Right hindlimb (tissue), 1 donor: ENCODE results near the gene CDCA8.
"Not testable (repeated sequence)": the region's sequence is repeated elsewhere in the genome, so short reads cannot be mapped to it uniquely, and the experiment has no call there.

Experiments
- DNase-seq: peaks from one replicate; pipeline ENCODE4 v3.0.0-alpha.2; 2018

The CDCA8 gene

GRCh38 chr1:37718901-37719571, 26.7 kb downstream of the CDCA8 start:
- no peak for DNase-seq

- DNase-seq = no peak
Measured at GRCh38 chr1:37719572-37720195, 27.4 kb downstream of the CDCA8 start.

DNA sequence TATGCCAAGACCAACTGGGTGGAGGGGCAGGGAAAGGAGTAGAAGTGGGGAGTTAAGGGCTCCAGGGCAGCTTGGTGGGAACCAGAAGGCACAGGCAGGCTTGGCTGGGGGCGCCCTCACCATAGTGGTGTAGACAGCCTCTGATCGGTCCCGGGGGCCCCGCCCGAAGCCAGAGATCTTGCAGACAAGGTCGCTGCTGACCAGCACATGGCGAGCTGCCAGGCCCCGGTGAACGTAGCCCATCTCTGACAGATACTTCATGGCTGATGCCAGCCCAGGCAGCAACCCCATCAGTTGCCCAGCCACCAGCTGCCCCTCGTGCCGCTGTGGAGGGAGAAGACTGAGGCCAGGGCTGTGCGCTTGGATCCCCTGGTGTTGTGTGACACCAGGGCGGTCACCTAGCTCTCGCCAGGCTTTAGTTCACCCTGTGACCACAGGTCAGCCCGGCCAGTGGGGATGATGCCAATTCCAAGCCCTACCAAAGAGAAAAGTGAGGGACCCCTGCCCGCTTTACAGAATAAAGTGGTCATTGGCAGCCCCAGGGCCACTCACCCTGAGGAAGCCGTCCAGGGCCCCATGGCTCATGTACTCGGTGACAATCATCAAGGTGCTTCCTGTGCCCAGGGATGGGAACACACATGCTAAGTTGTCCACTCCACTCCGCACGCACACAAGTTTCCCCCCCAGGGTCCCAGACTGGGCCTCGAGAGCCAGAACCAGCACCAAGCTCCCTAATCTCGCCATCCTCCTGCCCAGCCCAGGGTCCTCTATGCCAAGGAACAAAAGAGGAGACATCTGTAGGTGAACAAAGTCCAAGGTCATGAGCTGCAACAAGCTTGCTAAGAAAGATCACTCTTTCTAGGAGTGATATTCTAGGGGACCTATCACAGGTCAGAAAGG, 28.2 kb downstream of the CDCA8 start:
- no peak for DNase-seq

DNA sequence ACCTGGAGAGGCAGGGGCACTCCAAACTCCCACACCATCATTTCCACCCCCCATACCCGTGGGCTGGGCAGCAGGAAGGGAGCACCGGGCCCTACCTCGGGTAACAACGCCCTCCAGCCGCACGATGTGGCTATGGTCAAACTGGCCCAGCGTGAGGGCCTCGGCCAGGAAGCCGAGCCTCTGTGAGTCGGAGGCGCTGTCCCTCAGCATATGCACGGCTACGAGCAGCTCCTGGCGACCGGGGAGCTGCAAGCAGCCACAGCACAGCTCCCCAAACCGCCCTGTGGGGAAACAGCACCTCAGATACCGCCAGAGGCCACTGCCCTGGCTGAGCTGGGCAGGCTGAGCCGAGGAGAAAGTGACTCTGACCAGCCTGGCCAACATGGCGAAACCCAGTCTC, 29.2 kb downstream of the CDCA8 start:
- DNase-seq = no peak

- DNase-seq = no peak
Measured at GRCh38 chr1:37722181-37723071, 30.1 kb downstream of the CDCA8 start.

DNA sequence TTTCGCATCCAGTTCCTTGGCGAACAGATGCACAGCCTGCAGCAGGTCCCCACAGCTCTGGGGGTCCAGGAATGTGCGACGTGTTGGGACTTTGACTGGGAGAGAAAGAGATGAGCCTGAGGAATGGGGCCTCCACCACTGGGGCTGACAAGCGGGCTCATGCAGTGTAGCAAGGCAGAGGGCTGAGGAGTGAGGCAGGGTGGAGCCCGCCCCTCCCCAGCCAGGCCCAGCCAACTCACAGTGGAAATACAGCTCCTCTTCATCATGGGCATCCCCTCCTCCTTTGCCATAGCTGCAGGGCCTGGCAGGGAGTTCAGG, 30.7 kb downstream of the CDCA8 start:
- DNase-seq = no peak

DNA sequence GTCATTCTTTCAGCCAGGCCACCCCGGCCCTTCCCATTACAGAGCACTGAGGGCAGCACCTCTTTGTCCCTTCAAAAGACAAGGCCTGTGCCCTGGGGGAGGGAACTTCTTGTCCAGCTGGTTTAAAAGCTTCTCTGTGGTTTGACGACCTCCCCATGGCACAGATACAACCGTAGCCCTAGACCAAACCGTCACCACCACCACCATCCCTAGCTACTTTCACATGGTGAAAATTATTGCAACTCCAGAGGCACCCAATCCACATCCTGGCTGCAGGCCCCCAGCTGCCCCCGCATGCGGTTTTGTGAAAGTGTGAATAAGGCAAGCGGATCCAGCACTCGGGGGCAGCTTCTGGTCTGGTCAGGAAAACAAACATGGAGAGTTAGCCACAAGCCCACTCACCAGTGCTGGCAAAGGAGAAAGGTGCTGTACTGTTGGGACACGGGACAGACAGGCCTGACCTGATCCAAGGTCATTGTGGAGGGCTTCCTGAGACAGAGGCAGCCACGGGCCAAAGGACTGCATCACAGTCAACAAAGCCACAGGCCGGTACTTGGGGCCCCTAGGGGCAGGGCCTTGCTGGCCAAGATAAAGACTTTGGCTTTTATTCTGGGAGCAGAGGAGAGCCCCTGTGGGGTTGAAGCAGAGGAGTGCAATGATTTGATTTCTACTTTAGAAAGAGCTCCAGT, 31.2 kb downstream of the CDCA8 start:
- DNase-seq = no peak

DNA sequence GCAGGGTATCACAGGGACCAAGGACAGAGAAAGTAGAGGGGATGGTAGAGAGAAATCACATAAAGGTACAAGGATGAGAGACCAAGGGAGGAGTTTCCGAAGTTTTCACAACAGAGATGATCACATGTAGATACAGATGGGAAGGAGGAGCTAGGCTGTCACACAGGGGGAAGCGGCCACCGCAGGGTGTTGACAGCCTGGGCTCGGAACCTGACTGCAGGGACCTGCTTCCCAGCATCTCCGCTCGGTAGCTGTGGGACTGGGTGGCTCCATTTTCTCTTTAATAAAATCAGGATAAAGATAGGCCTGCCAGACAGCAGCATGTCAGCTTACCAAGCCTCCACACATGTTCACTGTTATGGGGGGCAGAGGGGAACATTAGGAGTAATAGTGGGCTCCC, 32.3 kb downstream of the CDCA8 start:
- DNase-seq = no peak

GRCh38 chr1:37725851-37726613, 33.7 kb downstream of the CDCA8 start:
- no peak for DNase-seq

- no peak for DNase-seq
Measured at GRCh38 chr1:37726751-37727585, 34.7 kb downstream of the CDCA8 start.

DNA sequence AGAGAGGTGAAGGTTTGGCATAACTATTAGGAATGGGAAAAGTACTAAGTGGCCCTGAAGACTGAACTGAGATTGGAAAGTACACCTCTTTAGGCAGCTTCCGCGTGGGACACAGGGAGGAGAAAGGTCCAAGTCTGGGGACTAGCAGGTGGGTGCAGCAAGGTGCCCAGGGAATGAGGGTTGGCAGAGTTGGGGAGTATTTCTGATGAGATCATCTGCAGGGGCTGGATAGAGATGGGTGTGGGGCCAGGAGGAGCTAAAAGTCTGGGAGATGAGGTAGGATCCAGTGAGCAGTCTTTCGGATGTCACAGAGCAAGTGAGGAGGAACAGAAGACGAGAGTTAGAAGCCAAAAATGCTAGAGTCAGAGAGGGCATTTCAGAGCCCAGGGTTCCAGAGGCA, 36.1 kb downstream of the CDCA8 start:
- no peak for DNase-seq

GRCh38 chr1:37730376-37730775, 38.1 kb downstream of the CDCA8 start:
- no peak for DNase-seq

GRCh38 chr1:37731312-37732019, 39.1 kb downstream of the CDCA8 start:
- no peak for DNase-seq

DNA sequence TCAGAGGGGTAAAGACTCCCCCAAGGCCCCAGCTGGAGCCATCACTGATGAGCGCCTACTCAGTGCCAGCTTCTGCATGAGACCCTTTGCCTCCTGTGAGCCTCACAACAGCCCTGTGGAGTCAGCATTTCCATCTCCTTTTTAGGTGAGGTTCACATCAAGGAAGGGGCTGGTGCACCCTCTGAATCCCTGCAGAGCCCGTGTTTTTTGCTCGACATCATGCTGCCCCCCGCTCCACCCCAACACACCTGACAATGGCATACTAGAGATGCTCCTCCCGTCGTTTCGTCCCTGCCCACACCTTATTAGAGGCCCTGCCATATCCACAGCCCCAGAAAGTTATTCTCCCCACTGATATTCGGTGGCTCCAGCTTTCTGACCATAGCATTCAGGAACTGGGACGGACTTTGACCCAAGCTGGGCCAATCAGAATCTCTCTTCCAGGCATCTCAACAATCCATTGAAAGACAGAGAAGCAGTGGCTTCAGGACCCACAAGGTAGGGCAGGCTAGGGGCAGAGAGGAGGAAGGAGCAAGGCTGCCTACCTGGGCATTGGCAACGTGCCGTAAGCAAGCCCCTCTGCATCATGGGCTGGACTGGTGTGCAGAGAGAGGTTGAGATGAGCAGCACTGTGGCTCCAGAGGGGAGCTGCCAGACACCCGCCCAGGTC, 39.9 kb downstream of the CDCA8 start:
- no peak for DNase-seq

DNA sequence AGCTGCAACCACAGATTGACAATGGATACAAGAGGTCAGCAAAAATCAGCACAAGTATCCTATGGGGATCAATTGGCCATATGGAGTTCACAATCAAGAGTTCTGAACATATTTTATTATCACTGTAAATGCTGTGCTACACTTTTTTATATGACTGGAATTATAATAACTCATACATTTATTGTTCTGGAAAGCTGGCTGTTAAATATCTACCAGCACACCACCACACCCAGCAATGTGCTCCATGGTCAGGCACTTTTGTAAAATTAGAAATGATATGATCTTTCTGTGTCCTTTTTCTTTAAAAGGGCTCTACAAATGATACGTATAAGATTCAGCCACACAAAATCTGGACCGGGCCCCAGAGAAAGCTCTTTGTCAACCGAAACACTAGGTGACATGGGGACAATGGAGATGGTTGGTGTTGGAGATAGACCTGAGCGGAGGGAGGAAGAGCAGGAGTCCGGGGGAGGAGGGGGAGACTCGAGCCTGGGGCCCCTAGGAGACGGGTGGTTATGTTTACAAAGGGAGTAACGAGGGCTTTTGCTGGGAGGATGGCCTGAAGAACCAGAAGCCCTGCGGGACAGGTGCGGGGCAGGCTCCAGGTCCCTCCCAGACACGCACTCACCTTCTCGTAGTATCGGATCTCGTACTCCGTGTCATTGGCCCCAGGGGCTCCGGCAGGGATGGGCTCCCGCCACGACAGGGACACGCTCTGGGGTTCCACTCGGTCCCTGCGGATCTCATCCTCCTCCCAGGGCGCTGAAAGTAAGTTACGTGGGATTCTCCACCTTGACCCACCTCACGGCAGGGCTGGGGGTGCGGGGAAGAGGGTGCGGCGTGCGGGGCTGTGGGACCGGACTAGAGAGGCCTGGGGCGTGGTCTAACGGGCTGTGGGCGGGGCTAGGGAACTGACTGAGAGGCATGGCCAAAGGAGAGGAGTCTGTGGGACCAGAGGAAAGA, 42.6 kb downstream of the CDCA8 start:
- no peak for DNase-seq

- DNase-seq = not testable (repeated sequence)
Measured at GRCh38 chr1:37737975-37738374, 45.7 kb downstream of the CDCA8 start.

DNA sequence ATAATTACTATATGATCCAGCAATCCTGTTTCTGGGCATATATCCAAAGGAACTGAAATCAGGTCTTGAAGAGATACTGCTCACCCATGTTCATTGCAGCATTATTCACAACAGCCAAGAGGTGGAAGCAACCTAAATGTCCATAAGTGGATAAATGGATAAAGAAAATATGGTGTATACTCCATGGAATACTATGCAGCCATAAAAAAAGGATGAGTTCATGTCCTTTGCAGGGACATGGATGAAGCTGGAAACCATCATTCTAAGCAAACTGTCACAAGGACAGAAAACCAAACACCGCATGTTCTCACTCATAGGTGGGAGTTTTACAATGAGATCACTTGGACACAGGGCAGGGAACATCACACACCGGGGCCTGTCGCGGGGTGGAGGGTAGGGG, 46.3 kb downstream of the CDCA8 start:
- not testable (repeated sequence) for DNase-seq

DNA sequence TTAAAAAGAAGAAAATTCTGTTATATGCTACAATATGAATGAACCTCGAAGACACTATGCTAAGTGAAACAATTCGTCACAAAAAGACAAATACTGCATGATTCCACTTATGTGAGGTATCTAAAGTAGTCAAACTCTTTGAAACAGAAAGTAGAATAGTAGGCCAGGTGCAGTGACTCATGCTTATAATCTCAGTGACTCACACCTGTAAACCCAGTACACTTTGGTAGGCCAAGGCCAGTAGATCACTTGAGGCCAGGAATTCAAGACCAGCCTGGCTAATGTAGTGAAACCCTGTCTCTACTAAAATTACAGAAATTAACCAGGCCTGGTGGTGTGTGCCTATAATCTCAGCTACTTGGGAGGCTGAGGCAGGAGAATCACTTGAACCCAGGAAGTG, 46.9 kb downstream of the CDCA8 start:
- no peak for DNase-seq
